Measurements from ENCODE around the gene GNAS-AS1.

GNAS-AS1 gene

DNA sequence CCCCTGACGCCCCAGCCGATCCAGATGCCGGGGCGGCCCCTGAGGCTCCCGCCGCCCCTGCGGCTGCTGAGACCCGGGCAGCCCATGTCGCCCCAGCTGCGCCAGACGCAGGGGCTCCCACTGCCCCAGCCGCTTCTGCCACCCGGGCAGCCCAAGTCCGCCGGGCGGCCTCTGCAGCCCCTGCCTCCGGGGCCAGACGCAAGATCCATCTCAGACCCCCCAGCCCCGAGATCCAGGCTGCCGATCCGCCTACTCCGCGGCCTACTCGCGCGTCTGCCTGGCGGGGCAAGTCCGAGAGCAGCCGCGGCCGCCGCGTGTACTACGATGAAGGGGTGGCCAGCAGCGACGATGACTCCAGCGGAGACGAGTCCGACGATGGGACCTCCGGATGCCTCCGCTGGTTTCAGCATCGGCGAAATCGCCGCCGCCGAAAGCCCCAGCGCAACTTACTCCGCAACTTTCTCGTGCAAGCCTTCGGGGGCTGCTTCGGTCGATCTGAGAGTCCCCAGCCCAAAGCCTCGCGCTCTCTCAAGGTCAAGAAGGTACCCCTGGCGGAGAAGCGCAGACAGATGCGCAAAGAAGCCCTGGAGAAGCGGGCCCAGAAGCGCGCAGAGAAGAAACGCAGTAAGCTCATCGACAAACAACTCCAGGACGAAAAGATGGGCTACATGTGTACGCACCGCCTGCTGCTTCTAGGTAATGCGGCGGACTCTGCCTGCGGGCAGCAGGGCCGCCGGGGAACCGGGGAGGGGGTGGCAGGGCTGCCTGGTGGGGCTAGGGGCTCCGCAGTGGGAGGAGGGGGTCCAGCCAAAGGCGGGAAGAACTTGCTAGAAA, 4.2 kb upstream of the GNAS-AS1 start:
- DNase-seq = no peak

- DNase-seq = no peak
Measured at GRCh38 chr20:58853976-58854637, 3.4 kb upstream of the GNAS-AS1 start.

GRCh38 chr20:58853466-58853865, 2.8 kb upstream of the GNAS-AS1 start:
- DNase-seq = no peak

GRCh38 chr20:58852543-58853271, 2.0 kb upstream of the GNAS-AS1 start, which contains the start of gene GNAS:
Gene GNAS (plus strand): TSS chr20:58852716.
- peak; percentile 62 for DNase-seq

DNA sequence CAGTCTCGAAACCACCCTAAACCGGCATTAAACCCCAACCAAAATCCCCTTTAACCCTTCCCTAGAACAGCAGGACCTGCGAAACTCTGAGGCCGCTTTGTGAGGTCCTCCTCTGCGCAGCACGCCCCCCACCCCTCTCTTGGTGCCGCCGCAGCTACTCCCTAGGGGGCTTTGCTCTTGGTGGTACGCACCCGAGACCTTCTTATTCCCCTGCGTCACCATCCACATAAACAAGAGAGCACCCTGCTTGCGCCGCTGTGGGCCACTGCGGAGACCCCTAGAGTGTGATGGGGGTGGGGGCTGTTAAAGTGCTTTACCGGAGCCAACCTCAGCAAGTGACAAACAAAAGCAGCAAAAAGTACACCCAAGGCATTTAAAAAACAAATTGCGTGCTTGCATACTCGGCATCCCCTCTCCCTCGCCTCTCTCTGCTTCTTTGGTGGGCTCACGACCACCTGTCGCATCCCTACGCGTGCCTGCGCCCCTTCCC, 1.3 kb upstream of the GNAS-AS1 start:
- no peak for DNase-seq

- no peak for DNase-seq
Measured at GRCh38 chr20:58851221-58851968, 693 bp upstream of the GNAS-AS1 start.

GRCh38 chr20:58847463-58847862, 3.2 kb downstream of the GNAS-AS1 start:
- DNase-seq = no peak

DNA sequence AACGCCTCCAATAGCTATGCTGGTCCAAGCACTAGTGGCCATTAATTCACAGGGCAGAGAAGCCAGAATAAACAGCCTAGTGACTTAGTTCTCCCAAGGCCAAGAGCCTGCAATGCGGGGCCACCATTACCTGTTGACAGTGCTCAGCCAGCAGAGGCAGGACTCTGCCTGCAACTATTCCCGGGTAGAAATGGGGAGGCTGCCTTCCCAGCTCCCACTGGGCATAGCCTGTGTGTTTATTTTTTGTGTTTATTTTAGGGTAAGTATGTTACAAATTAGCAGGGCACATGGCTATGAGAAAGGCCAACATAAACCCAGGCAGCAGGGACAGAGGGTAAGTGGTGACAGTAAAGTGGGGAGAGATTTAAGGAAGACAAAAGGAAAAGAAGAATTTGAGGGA, 5.0 kb downstream of the GNAS-AS1 start:
- no peak for DNase-seq

DNA sequence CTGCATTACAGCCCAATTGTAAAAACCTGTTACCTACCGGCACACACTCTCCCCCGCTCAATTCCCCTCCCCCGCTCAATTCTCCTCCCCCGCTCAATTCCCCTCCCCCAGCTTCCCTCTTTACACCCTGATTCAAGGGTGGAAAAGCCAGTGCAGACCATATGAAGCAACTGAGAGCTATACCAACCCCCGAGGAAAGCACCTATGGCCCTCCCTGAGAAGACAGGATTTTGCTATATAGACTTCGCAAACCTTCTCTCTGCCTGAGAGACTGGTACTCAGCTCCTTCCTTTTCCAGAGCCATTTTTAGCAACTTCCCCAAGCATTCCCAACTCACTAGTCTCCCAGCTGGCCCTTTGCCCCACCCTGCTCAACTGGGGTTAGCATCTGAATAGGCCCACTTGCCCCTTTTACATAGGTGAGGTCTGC, 7.6 kb downstream of the GNAS-AS1 start:
- DNase-seq = no peak

DNA sequence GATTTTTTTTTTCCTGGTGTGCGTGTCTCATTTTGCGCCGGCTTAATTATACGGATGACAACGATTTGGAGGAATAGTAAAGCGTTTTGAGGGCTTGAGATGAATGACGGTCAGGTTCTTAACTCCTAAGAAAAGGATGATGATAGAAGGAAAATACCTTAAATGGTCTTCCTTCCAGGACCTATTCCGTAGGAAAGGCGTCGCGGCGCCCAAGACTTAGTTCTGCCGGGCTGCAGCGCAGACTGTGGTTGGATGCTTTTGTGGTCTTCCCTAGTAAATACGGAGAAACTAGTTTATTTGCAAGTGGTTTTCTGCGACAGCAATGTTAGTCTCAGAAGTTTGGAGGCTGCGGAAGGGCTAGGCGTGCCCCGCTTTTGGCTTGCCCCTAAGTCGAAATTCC, 8.4 kb downstream of the GNAS-AS1 start:
- DNase-seq = no peak

DNA sequence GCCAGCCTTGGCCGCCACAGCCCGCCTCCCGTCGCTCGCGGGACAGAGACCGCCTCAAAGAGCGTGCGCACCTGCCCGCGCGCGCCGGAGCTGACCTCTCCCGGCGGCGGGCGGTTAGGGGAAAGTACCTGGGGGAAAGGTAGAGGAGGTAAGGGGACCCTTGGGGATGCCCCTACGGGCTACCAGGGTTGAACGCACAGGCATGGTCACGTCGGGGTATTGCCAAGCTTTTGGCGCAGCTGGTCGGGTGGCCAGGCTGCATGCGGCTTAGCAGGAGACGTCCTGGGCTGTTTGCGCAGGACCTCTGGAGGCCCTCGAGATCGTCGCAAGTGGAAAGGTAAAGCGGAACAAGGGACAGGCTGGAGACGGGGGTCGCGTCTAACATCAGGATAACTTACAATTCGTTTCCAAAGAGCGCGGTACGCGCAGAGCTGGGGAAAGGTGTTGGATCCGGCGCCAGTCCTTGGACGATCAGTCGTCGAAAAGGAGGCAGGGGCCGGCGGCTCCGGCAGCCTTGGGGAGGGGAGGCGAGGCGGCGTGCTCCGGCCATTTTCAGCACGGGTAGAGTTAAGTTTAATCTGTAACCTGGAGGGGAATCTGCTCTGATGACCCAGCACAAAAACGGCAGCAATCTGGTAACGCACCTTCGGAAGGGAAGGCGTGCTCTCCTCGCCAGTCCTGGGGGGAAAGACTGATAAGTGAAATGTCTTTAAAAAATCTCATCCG, 9.0 kb downstream of the GNAS-AS1 start:
- no peak for DNase-seq

DNA sequence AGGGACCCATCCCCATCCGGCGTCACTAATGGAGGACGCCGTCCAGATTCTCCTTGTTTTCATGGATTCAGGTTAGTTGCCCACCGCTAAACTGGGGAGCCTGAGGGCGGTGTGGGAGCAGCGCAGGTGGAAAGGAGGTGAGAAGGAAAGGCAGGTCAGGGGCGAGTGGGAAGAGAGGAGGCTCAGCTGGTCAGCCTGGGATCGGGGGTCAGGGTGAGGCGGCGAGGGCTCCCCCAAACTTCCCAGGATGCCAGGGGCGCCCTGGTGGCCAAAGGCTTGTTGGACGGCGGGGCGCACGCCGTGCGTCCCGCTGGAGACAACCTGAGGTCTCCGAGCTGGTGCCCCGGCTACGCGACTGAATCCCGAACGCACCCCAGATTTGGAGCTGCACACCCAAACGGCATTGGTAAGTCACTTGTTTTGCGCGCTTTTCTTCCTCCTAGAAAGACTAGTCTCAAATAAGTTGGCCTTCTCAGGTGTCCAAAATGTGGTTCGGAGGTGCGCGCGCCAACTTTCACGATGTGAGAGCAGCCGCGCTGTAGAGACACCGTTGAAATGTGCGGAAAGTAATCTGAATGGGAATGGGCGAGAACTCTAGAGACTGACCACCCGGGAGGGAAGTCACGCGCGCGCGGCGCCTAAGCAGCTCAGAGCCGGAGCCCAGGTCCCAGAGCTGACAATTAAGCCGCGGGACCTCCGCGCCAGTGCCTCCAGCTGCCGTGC, 9.7 kb downstream of the GNAS-AS1 start:
- DNase-seq = no peak

DNA sequence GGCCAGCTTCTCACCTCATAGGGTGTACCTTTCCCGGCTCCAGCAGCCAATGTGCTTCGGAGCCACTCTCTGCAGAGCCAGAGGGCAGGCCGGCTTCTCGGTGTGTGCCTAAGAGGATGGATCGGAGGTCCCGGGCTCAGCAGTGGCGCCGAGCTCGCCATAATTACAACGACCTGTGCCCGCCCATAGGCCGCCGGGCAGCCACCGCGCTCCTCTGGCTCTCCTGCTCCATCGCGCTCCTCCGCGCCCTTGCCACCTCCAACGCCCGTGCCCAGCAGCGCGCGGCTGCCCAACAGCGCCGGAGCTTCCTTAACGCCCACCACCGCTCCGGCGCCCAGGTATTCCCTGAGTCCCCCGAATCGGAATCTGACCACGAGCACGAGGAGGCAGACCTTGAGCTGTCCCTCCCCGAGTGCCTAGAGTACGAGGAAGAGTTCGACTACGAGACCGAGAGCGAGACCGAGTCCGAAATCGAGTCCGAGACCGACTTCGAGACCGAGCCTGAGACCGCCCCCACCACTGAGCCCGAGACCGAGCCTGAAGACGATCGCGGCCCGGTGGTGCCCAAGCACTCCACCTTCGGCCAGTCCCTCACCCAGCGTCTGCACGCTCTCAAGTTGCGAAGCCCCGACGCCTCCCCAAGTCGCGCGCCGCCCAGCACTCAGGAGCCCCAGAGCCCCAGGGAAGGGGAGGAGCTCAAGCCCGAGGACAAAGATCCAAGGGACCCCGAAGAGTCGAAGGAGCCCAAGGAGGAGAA, 10.5 kb downstream of the GNAS-AS1 start:
- no peak for DNase-seq

DNA sequence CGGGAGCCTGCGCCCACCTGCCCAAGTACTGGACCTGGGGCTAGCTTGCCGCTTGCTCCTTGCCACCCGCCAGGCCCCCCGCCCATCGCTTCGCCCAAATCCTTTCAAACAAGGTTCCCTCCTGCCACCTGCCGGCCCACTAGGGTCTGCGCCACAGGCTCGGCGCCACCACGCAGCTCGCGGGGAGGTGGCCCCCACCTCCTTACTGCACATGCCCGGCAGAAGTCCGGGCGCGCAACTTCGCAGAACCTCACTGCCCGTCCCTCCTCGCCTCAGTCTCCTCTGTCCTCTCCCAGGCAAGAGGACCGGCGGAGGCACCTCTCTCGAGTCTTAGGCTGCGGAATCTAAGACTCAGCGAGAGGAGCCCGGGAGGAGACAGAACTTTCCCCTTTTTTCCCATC, 11.2 kb downstream of the GNAS-AS1 start:
- DNase-seq = peak; percentile 25

- DNase-seq = no peak
Measured at GRCh38 chr20:58838174-58838573, 12.5 kb downstream of the GNAS-AS1 start.

GRCh38 chr20:58837717-58838116, 13.0 kb downstream of the GNAS-AS1 start:
- no peak for DNase-seq

GRCh38 chr20:58836616-58837204, 14.0 kb downstream of the GNAS-AS1 start:
- no peak for DNase-seq

DNA sequence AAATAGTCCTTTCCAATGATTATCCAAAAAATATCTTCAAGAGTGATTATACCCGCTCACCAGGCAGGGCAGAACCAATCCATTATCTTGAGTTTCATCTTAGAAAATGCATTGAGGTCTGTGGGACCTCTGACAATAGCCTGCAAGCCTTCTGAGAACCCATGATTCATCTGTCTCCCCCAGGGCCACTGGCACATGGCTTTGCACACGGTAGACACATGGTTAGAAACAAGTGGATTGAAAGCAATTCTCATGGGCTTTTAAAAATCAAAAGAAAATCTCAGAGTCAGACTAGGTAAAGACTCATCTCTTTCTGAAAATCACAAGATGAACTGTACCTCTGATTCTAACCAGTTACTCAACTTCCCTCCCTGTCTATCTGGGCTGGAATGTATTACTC, 15.5 kb downstream of the GNAS-AS1 start:
- no peak for DNase-seq

DNA sequence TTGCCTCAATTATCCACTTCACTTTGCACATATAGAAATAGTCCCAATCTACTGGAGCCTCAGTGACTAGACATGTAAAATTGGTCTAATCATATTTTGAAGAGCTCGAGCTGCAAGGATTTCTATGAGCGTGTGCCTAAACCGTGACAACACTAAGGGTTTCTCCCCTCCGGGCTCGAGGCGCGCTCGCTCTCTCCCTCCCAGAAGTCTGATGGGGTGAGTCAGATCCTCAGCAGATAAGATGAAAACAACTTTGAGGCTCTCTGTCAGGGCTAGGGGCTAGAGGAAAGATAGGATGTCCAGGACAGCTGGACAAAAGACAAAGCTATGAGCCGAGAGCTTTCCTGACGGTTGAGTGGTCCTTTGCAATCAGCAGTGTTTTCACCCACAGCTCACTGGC, 16.8 kb downstream of the GNAS-AS1 start:
- DNase-seq = no peak

- DNase-seq = no peak
Measured at GRCh38 chr20:58832457-58832856, 18.2 kb downstream of the GNAS-AS1 start.
